Middle frontal gyrus (tissue), 1 donor: Measurements from ENCODE around the gene MARK3.

Source experiments
- DNase-seq: peaks from one replicate; pipeline ENCODE4 v3.0.0-alpha.2; 2015; ENCODE audit warnings: low spot score; ENCODE audit errors: extremely low spot score

The MARK3 gene

DNA sequence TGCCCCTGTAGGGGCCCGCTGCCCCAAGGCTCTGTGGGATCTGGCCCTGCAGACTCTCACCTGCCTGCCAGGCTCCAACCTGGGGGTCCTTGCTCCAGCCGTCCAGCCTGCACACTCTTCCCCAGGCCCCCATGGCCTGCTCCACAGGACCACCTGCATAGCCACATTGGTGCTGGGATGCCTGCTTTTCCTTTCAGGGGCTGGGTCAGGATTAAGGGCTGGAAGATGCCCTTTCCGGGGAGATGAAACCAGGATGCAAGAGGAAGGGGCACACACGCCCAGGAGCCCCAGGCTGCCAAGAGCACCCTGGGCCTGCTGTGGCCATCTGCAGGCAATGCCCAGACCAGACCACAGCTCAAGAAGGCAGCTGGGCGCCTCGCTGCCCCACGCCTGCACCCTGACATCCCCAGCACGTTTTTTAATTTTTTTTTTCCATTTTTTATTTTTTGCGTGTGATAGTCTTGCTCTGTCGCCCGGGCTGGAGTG lies 162.3 kb downstream of the MARK3 start:
- no peak for DNase-seq

- no peak for DNase-seq
These were observed 162.8 kb downstream of the MARK3 start for GRCh38 chr14:103547941-103548462.

DNA sequence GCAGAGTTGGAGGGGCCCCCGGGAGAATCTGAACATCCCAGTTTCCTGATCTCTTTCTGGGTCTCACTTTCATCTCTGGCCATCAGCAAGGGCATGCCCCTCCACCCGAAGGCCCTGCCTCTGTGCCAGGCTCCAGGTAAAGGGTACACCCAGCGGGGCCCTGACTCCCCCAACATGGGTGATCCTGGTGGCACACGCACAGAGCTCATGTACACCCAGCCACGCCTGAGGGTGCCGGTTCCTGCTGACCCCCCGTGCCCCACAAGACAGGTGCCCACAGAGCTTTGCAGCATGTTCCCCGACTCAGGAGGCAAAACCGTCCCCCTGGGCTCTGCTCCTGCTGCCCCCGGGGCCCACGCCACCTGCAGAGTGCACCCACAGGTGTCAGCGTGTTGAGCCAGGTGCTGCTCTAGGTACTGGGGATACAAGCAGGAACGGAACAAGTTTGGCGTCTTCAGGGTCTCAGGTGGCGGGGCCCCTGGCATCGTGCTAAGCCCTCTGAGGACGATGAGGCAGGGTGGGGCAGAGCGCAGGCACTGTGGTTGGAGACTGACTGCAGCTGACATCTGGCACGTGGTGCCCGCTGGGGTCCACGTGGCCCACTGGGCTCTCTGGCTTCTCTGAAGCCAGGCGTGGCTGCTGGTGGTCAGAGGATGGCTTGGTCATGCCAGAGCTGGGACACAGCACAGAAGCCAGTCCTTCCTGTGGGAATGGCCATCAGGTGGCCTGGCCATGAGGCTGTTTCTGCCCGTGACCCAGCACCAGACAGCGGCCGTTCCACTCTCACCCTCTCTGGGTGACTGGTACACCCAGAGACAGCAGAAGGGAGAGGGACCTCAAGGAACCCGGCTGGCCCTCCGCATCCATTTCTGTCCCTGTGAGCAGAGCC lies 163.5 kb downstream of the MARK3 start:
- DNase-seq: no peak

GRCh38 chr14:103549361-103550311 lies 164.4 kb downstream of the MARK3 start:
- DNase-seq: no peak

DNA sequence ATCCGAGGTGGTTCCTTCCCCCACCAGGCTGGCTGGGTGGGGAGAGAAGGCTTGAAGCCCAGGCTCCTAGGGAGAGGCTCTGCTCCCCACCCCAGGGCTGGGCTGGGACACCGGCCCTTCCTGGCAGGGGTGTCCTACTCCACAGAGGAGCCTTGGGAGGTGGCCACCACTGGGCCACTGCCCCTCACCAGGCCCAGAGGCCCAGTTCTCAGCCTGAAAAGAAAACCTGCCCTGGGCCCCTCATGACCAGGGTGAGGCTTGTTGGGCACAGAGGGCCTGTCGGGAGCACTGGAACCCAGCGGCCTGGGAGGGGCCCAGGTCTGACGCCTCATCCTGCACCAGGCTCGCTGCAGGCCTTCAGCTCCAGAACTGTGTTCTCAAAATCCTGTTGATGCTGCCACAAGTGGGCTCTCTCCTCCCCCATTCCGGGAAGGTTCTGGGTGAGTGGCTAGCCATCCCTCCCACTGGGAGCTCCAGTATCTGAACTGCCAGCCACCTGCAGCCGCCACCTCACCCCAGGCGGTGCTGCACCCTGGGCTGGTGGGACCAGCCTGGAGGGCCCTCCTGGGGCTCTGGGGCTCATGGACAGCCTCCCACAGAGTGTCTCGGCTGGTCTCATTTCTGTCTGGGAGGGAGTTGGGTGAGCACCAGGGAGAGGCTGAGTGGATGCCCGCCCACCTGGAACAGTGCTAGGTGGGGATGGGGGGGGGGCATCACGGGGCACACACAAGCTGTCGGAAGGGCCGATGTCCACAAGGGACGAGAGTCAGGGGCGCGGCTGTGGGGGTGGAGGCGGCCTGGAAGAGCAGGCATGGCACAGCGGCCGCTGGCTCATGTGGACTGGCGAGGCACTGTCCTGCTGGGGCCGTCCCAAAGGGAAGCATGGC lies 165.5 kb downstream of the MARK3 start:
- DNase-seq: no peak

DNA sequence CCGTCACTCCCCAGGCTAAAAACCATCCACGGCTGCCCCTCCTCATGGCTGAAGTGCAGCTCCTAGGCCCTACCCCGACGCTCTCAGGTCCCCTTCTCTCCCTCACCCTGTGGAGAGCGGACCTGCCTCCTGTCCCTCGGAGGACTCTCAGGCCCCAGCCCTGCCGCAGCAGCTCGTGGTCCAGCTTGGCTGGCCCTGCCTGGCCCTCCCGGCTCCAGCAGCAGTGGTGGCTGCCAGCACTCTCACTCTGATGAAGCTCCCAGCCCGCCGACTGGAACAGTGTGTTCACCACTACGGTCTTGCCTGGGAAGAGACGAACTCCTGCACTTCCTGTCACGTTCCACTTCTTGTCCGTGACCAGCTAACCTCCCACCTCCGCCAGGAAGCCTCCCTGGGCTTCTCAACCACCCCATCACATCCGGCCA lies 166.1 kb downstream of the MARK3 start:
- no peak for DNase-seq

GRCh38 chr14:103552011-103552845 lies 167.0 kb downstream of the MARK3 start:
- DNase-seq: no peak

- DNase-seq: no peak
These were observed 167.6 kb downstream of the MARK3 start for GRCh38 chr14:103552846-103553210.
